GM20000 (cell line): ENCODE results near the gene CAMK1D.
"Not testable (repeated sequence)": the region's sequence is repeated elsewhere in the genome, so short reads cannot be mapped to it uniquely, and the experiment has no call there.

Experiments used
- DNase-seq: peaks from one replicate; pipeline ENCODE4 v3.0.0; 2012; ENCODE audit warnings: low spot score
- TF ChIP-seq, protein P1 (sequence below): IDR thresholded peaks from 2 replicates; pipeline ENCODE4 v1.5.1; 2012; ENCODE audit warnings: mild to moderate bottlenecking, control low read depth; ENCODE audit errors: extremely low read depth, missing control alignments

CAMK1D gene

DNA sequence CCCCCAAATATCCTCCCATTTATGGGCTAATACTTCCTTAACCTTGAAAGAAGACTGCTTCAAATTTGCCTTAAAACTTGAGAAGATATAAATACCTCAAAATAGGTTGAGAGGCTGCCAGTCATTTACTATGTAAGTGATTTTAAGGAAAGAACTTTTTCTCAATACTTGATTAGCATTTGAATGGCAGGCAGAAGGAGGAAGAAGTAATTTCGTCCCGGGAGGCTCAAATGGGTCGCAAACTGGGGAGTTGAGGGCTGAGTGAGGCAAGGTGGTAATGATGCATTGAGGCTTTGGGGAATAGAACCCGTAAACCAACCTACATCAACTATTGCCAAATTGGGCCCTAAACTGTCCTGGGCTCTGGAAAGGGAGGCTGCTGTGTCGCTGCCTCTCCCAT lies 11.1 kb downstream of the CAMK1D start:
- no peak for DNase-seq

DNA sequence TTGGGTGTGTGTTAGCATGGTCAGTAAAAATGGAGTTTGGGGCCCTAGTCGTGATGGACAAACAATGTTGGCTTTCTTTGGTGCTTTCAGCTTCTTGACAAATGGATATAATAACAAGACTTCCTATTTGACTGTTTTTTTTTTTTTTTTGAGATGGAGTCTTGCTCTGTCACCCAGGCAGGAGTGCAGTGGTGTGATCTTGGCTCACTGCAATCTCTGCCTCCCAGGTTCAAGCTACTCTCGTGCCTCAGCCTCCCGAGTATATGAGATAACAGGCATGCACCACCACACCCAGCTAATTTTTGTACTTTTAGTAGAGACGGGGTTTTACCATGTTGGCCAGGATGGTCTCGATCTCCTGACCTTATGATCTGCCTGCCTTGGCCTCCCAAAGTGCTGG lies 11.8 kb downstream of the CAMK1D start:
- DNase-seq = not testable (repeated sequence)

More for the DNA sequence above, 11.1 kb downstream of the CAMK1D start:
- TF ChIP-seq, protein P1, sequence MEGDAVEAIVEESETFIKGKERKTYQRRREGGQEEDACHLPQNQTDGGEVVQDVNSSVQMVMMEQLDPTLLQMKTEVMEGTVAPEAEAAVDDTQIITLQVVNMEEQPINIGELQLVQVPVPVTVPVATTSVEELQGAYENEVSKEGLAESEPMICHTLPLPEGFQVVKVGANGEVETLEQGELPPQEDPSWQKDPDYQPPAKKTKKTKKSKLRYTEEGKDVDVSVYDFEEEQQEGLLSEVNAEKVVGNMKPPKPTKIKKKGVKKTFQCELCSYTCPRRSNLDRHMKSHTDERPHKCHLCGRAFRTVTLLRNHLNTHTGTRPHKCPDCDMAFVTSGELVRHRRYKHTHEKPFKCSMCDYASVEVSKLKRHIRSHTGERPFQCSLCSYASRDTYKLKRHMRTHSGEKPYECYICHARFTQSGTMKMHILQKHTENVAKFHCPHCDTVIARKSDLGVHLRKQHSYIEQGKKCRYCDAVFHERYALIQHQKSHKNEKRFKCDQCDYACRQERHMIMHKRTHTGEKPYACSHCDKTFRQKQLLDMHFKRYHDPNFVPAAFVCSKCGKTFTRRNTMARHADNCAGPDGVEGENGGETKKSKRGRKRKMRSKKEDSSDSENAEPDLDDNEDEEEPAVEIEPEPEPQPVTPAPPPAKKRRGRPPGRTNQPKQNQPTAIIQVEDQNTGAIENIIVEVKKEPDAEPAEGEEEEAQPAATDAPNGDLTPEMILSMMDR = no peak

DNA sequence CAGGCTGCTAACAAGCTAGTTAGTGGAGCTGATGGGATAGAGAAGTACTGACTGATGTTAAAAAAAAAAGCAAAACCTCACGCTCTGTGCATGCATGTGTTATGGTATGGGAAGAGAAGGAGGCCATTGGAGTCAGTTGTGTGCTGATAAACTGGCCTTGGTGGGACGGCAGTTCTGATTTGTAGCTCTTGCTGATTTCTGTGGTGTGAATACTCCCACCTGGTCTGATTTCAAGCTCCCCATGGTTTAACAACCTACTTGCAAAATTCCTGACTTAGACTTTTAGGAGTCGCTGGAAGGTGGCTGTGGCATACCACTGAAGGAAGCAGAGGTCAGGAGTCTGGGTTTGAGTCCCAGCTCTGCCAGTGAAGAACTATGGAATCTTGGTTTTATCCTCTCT lies 15.2 kb downstream of the CAMK1D start:
- no peak for DNase-seq
- TF ChIP-seq, protein P1 = no peak

DNA sequence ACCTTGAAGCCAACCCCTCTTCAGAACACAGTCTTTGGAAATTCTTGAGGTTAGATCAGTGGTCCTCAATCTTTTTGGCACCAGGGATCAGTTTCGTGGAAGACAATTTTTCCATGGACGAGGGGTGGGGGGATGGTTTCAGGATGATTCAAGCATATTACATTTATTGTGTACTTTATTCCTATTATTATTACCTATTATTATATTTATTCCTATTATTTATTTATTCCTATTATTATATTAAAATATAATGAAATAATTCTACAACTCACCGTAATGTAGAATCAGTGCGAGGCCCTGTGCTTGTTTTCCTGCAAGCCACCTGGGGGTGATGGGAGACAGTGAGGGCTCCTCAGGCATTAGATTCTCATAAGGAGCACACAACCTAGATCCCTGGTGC lies 17.9 kb downstream of the CAMK1D start:
- DNase-seq = no peak

DNA sequence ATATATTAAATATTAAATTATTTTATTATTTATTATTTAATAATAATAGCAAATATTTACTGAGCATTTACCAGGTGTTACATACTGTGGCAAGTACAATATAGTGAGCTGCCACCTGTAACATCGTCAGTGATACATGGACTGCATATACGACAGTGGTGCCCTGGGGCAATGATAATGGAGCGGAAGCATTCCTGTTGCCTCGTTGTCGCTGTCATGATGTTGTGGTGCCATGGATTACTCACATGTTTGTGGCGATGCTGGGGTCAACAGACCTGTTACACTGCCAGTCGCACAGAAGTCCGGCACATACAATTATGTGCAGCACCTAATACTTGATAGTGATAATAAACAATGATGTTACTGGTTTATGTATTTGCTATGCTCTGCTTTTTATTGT lies 20.6 kb downstream of the CAMK1D start:
- TF ChIP-seq, protein P1 = no peak
- no peak for DNase-seq

More for the DNA sequence above, 17.9 kb downstream of the CAMK1D start:
- TF ChIP-seq, protein P1 = no peak

DNA sequence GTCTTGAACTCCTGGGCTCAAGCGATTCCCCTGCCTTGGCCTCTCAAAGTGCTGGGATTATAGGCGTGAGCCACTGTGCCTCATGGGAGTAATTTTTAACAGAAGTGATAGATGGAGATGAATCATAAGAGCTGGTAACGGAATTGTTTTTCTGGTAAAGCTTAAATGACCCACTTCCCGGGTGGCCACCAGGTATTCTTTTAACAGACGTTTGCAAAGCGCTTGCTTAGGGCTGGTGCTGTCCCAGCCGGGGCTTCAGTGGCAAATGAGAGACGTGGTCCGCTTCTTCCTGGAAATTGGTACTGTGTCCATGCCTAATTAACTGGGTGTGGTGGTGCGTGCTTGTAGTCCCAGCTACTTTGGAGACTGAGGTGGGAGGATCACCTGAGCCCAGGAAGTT lies 23.5 kb downstream of the CAMK1D start:
- TF ChIP-seq, protein P1 = no peak
- no peak for DNase-seq

DNA sequence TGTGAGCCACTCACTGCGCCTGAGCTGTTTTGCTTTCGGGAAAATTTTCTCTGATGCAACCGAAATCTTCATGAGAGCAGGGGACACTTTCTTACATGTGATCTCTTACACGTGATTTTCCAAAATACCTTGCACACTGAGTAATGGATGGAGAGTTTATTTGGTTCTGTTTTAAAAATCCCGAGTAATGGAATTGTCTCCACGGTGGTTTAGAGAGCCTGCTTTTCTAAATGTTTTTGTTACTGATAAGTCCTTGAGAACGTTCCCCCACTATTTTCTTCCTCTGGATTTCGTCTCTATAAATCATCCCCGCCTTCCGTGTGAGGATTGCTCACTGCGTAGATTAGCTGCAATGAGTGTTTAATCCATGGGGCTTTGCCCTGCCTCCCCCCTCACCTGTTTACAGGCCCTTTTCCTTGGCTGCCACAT lies 25.7 kb downstream of the CAMK1D start:
- TF ChIP-seq, protein P1 = no peak
- DNase-seq = no peak

DNA sequence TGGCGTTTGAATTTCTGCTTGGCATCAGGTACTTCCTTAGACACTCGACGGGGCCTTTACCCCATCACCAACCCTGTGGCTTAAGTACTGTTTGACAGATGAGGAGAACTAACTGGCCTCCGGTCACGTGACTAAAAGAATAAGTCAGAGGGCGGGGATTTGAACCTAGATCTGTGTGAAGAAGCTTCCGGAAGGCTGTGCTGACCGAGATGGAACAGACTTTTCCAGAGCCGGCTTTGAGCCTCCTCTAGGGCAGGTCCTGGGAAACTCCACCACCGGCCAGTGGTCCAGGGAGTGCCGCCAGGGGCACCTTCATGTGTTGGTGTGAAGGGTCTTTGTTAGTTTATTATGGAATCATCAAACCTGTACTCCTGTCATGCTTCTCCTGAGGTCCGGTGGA lies 26.9 kb downstream of the CAMK1D start:
- TF ChIP-seq, protein P1 = no peak
- no peak for DNase-seq
